ENCODE data around the gene SNX20.

SNX20 gene

GRCh38 chr16:50690177-50690576 is 9.1 kb upstream of the SNX20 start:
- no peak overlapping the region for H3K4me3 ChIP-seq (ENCODE audit: low read length)
- no peak for TF ChIP-seq CTCF (conservative IDR thresholded peaks at IDR 0.05; ENCODE audit: low read depth, low read length)
- DNase-seq (ENCODE audit: low read depth) = no peak

DNA sequence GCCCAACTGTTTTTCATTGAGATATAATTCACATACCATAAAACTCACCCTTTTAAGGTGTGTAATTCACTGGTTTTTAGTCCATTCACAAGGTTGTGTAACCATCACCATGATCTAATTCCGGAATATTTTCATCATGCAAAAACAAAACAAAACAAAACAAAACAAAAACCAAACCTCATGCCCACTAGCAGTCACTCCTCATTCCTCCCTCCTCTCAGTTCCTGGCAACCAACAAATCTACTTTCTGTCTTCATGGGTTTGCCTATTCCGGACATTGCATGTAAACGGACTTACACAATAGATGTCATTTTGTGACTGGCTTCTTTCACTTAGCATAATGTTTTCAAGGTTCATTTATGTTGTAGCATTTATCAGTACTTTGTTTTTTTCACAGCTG is 7.8 kb upstream of the SNX20 start:
- DNase-seq (ENCODE audit: low read depth) = no peak
- no peak overlapping the region for H3K4me3 ChIP-seq (ENCODE audit: low read length)
- no peak for TF ChIP-seq CTCF (conservative IDR thresholded peaks at IDR 0.05; ENCODE audit: low read depth, low read length)

DNA sequence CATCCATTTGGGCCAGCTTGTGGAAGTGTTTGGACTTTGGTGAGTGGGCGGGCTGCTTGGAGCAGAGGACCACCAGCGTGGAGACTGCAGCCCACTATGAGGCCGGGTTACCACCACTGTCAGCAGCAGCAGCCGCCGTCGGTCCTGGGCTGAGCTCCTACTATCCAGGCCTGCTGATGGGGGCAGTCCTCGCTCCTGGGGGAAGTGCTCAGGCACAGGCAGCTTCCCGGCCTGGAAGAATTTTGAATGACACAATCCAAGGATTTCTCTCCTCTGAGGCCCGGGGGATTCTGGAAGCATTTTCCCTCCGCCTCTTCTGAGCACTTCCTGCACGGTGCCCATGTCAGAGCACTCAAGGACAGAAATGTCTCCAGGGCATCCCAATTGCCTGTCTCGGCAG is 7.0 kb upstream of the SNX20 start:
- no peak for DNase-seq (ENCODE audit: low read depth)
- H3K4me3 ChIP-seq (ENCODE audit: low read length) = no peak overlapping the region
- TF ChIP-seq CTCF (conservative IDR thresholded peaks at IDR 0.05; ENCODE audit: low read depth, low read length) = no peak

DNA sequence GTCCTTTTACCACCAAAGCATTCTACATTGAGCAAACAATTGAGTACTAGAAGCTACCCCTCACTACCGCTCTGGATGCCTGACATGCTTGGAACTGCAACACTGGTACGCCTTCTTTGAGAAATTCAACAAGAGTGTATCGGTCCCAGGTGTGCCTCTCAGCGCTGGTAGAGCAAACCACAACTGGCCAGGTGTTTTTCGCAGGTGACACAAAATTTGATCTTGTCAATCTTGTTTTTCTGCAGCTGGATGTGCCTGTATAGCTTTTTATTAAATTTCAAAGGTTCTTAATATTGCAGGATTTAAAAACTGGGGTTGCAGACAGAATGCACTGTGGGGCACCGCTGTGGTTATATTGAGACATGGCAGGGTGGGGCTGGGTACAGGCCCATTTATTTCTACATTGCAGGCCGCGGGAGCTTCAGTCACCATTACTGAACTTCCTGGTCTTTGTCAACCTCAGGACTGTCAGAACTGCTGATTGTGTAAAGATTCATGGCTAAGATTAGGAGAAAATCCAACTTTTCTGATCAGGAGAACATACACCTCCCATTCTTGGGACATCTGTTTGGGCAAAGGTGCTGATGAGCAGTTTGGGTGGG is 4.5 kb upstream of the SNX20 start:
- TF ChIP-seq CTCF (conservative IDR thresholded peaks at IDR 0.05; ENCODE audit: low read depth, low read length) = no peak
- DNase-seq (ENCODE audit: low read depth) = no peak
- H3K4me3 ChIP-seq (ENCODE audit: low read length) = no peak overlapping the region

GRCh38 chr16:50684823-50685461 is 3.8 kb upstream of the SNX20 start:
- no peak for DNase-seq (ENCODE audit: low read depth)
- H3K4me3 ChIP-seq (ENCODE audit: low read length) = no peak overlapping the region
- no peak for TF ChIP-seq CTCF (conservative IDR thresholded peaks at IDR 0.05; ENCODE audit: low read depth, low read length)

DNA sequence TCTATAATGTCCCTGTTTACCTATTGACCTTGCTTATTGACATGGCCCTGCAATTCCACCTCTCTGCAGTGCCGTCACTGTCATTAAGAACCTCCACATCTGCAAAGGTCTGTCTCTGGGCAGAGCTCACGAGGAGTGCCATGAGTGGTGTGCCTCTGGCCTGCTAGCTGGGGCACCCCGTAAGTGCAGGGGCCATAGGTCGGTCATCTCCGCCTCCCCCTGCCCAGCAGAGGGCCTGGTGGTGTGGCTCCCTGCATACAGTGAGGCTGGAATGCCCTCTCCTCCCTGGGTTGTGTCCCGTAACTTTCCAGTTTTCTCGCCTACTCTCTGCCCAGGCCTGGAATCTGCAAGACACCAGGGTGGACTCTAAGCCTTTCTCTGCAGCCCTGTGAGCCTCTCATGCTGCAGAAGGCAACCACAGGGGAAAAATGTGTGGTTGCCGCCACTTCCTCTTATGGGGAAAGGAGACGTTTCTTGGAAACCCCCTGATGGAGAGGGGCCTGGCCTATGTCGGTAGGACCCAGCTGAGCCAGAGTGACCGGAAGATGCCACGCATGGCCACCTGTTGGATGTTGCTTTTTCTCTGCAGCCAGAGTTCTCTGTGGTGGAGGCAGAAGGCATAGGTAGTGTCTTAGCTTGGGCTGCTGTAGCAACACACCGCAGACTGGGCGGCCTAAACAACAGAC is 2.7 kb upstream of the SNX20 start:
- no peak overlapping the region for H3K4me3 ChIP-seq (ENCODE audit: low read length)
- no peak for DNase-seq (ENCODE audit: low read depth)
- TF ChIP-seq CTCF (conservative IDR thresholded peaks at IDR 0.05; ENCODE audit: low read depth, low read length) = no peak

- no peak for TF ChIP-seq CTCF (conservative IDR thresholded peaks at IDR 0.05; ENCODE audit: low read depth, low read length)
Observed at GRCh38 chr16:50680556-50680893, 587 bp downstream of the SNX20 start.

More at GRCh38 chr16:50680556-50680893, 587 bp downstream of the SNX20 start:
- no peak for DNase-seq (ENCODE audit: low read depth)
- H3K4me3 ChIP-seq (ENCODE audit: low read length) = no peak overlapping the region

Data from retinal pigment epithelial cell (primary cell).